Trophoblast cell (in vitro differentiated cells and primary cell): Measurements from ENCODE around the gene LRRFIP1.

Experiments
- DNase-seq, 2 donors: peaks; one replicate each; pipeline ENCODE4 v3.0.0-alpha.2; 2016
- H2AFZ ChIP-seq: 2 replicates; pipeline ENCODE4 v1.6.1; 2013; ENCODE audit warnings: low read length, moderate library complexity, mild to moderate bottlenecking; ENCODE audit not compliant: insufficient read depth, poor library complexity
- H2AK5ac ChIP-seq: 2 replicates; pipeline ENCODE4 v1.6.1; 2013; ENCODE audit warnings: mild to moderate bottlenecking, low read length
- H2BK120ac ChIP-seq: 2 replicates; pipeline ENCODE4 v1.6.1; 2013; ENCODE audit warnings: low read length, mild to moderate bottlenecking, moderate library complexity; ENCODE audit not compliant: insufficient read depth, poor library complexity
- H2BK12ac ChIP-seq: 2 replicates; pipeline ENCODE4 v1.6.1; 2013; ENCODE audit warnings: mild to moderate bottlenecking, low read length, moderate library complexity
- H2BK5ac ChIP-seq: 2 replicates; pipeline ENCODE4 v1.6.1; 2013; ENCODE audit warnings: low read length, low read depth, moderate library complexity, mild to moderate bottlenecking; ENCODE audit not compliant: poor library complexity
- H3K14ac ChIP-seq: 2 replicates; pipeline ENCODE4 v1.6.1; 2013; ENCODE audit warnings: mild to moderate bottlenecking, low read length
- H3K18ac ChIP-seq: 2 replicates; pipeline ENCODE4 v1.6.1; 2013; ENCODE audit warnings: mild to moderate bottlenecking, low read length
- H3K23ac ChIP-seq: 2 replicates; pipeline ENCODE4 v1.6.1; 2013; ENCODE audit warnings: low read length
- H3K27ac ChIP-seq: 2 replicates; pipeline ENCODE4 v1.5.1; 2013; ENCODE audit warnings: low read depth, mild to moderate bottlenecking, inconsistent platforms, low read length, moderate library complexity
- H3K27me3 ChIP-seq: 2 replicates; pipeline ENCODE4 v1.6.1; 2013; ENCODE audit warnings: inconsistent platforms, mild to moderate bottlenecking, low read length, moderate library complexity; ENCODE audit not compliant: insufficient read depth
- H3K36me3 ChIP-seq, 2 experiments: 1 replicate in 1 of 2; 2 replicates in 1 of 2; pipeline ENCODE4 v1.6.1; 2013; ENCODE audit warnings: low read length in 2 of 2, mild to moderate bottlenecking in 2 of 2, moderate library complexity in 1 of 2; ENCODE audit not compliant: insufficient read depth in 2 of 2, control insufficient read depth in 1 of 2
- H3K4ac ChIP-seq: 2 replicates; pipeline ENCODE4 v1.6.1; 2013; ENCODE audit warnings: low read depth, mild to moderate bottlenecking, low read length, moderate library complexity
- H3K4me1 ChIP-seq, 2 experiments: 1 replicate in 1 of 2; 2 replicates in 1 of 2; pipeline ENCODE4 v1.6.1; 2013; ENCODE audit warnings: low read length in 2 of 2, mild to moderate bottlenecking in 2 of 2, moderate library complexity in 1 of 2; ENCODE audit not compliant: insufficient read depth in 2 of 2, control insufficient read depth in 1 of 2
- H3K4me2 ChIP-seq: 2 replicates; pipeline ENCODE4 v1.6.1; 2013; ENCODE audit warnings: inconsistent platforms, mild to moderate bottlenecking, low read length, moderate library complexity
- H3K4me3 ChIP-seq: 2 replicates; pipeline ENCODE4 v1.5.1; 2013; ENCODE audit warnings: mild to moderate bottlenecking, low read depth, low read length, inconsistent platforms
- H3K79me1 ChIP-seq: one replicate; pipeline ENCODE4 v1.6.1; 2013; ENCODE audit warnings: low read length
- H3K79me2 ChIP-seq: 2 replicates; pipeline ENCODE4 v1.6.1; 2013; ENCODE audit warnings: low read length, mild to moderate bottlenecking; ENCODE audit not compliant: control insufficient read depth, insufficient read depth, poor library complexity
- H3K9ac ChIP-seq: 2 replicates; pipeline ENCODE4 v1.6.1; 2013; ENCODE audit warnings: mild to moderate bottlenecking, low read length
- H3K9me3 ChIP-seq: 2 replicates; pipeline ENCODE4 v1.6.1; 2013; ENCODE audit warnings: low read depth, mild to moderate bottlenecking, control low read depth, inconsistent platforms, low read length; ENCODE audit not compliant: insufficient read depth
- H4K12ac ChIP-seq: 2 replicates; pipeline ENCODE4 v1.6.1; 2013; ENCODE audit warnings: low read depth, mild to moderate bottlenecking, low read length, moderate library complexity
- H4K8ac ChIP-seq: 2 replicates; pipeline ENCODE4 v1.6.1; 2013; ENCODE audit warnings: low read depth, mild to moderate bottlenecking, low read length, moderate library complexity
- H4K91ac ChIP-seq: one replicate; pipeline ENCODE4 v1.6.1; 2013; ENCODE audit warnings: low read depth, mild to moderate bottlenecking, low read length, moderate library complexity
- WGBS: extraction: QIAGEN DNeasy Blood & Tissue Kit; methylation state at CpG from one replicate; pipeline ENCODE4 v1.1.7; 2013; ENCODE audit warnings: missing lambda C conversion rate; ENCODE audit not compliant: insufficient read length, insufficient coverage; ENCODE audit errors: extremely low coverage; 5-methylcytosine and 5-hydroxymethylcytosine counted together

LRRFIP1 gene

DNA sequence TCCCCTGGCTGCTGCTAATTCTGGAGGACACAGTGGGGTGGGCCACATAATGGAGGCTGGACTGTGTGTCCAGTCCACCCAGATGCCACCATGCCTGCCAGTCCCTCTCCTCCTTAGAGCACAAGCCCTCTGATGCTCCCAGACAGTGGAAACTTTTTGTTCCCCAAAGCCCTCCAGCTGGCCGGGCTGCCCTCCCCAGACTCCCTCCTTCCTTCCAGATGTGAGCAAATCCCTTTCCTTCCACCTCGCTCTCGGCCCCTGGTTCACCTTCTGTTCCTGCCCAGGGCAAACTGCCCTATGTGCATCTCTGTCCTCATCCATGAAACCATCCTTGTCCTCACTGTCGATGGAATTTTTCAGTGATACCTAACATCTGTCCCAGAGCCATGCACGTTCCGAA lies 33.9 kb downstream of the LRRFIP1 start:
- H3K4me3 ChIP-seq, result no peak overlapping the region
- WGBS, result no CpG with 5 or more reads among the region's 6 CpGs
- H2BK120ac ChIP-seq, result no peak overlapping the region
- H4K91ac ChIP-seq, result no peak overlapping the region
- H4K8ac ChIP-seq, result no peak overlapping the region
- no peak overlapping the region for H3K9ac ChIP-seq
- H3K9me3 ChIP-seq, result peaks cover 2% of the 10 kb centered on the region
- H3K27ac ChIP-seq, result no peak overlapping the region
- H3K18ac ChIP-seq, result no peak overlapping the region
- no peaks in the 10 kb centered on the region for H3K36me3 ChIP-seq
- H3K4ac ChIP-seq, result no peak overlapping the region
- H3K27me3 ChIP-seq, result no peaks in the 10 kb centered on the region
- H3K4me1 ChIP-seq, result peaks cover 6 to 15% of the 10 kb centered on the region in 2 experiments
- no peaks in the 10 kb centered on the region for H3K79me1 ChIP-seq
- H2BK5ac ChIP-seq, result no peak overlapping the region
- DNase-seq, result no peak
- no peak overlapping the region for H3K23ac ChIP-seq
- H2AFZ ChIP-seq, result no peak overlapping the region
- no peak overlapping the region for H3K14ac ChIP-seq
- no peaks in the 10 kb centered on the region for H3K79me2 ChIP-seq
- no peak overlapping the region for H2AK5ac ChIP-seq
- no peak overlapping the region for H4K12ac ChIP-seq
- no peak overlapping the region for H2BK12ac ChIP-seq
- no peak overlapping the region for H3K4me2 ChIP-seq

DNA sequence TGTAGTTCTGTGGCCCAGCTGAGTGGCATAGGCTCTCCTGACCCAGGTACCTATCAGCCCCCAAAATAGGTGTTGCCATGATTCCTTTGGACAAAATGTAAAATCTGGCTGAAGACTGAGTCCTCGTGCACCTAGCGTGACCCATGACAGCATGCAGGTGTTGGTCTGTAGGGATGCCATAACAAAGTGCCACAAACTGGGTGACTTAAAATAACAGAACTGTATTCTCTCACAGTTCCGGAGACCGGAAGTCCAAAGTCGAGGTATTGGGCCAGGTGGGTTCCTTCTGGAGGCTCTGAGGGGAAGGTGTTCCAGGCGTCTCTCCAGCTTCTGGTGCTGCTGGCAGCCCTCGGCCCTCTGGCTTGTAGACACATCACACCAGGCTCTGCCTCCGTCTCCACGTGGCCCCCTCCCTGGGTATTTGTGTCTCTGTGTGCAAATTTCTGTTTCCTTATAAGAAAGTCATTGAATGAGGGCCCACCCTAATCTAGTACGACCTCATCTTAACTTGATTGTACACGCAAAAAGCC lies 34.5 kb downstream of the LRRFIP1 start:
- no peak overlapping the region for H2AK5ac ChIP-seq
- no peaks in the 10 kb centered on the region for H3K27me3 ChIP-seq
- no peak overlapping the region for H2BK12ac ChIP-seq
- no peak for DNase-seq
- H3K14ac ChIP-seq, result no peak overlapping the region
- H4K91ac ChIP-seq, result no peak overlapping the region
- H2AFZ ChIP-seq, result no peak overlapping the region
- peaks cover 6 to 15% of the 10 kb centered on the region in 2 experiments for H3K4me1 ChIP-seq
- H2BK120ac ChIP-seq, result no peak overlapping the region
- no peaks in the 10 kb centered on the region for H3K36me3 ChIP-seq
- H4K8ac ChIP-seq, result no peak overlapping the region
- H3K4ac ChIP-seq, result no peak overlapping the region
- no peaks in the 10 kb centered on the region for H3K79me1 ChIP-seq
- H2BK5ac ChIP-seq, result no peak overlapping the region
- H3K79me2 ChIP-seq, result no peaks in the 10 kb centered on the region
- H4K12ac ChIP-seq, result no peak overlapping the region
- H3K18ac ChIP-seq, result no peak overlapping the region
- no peak overlapping the region for H3K9ac ChIP-seq
- peaks cover 2% of the 10 kb centered on the region for H3K9me3 ChIP-seq
- H3K4me2 ChIP-seq, result no peak overlapping the region
- no peak overlapping the region for H3K27ac ChIP-seq
- no peak overlapping the region for H3K4me3 ChIP-seq
- H3K23ac ChIP-seq, result no peak overlapping the region
- WGBS, result no CpG with 5 or more reads among the region's 11 CpGs

DNA sequence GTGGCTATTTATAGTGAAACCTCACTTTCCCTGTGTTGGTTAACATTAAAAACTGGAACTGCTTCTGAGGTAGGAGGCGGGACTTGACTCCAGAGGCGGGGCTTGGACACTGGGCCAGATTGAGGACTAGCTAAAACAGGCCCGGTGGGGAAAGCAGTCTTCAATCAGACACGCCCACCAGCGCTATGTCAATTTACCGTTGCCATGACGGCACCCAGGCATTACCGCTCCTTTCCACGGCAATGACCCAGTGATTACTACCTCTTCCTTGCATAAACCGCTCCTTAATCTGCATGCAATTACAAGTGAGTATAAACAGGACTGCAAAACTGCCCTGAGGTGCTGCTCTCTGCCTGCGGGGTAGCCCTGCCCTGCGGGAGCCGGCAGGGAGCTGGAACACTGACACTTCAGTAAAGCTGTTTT lies 35.3 kb downstream of the LRRFIP1 start:
- Histone ChIP-seq H3K23ac (no peak overlapping the region), H3K36me3 (no peaks in the 10 kb centered on the region), H4K12ac (no peak overlapping the region), H3K4me1 (peaks cover 6 to 15% of the 10 kb centered on the region in 2 experiments), H3K79me1 (no peaks in the 10 kb centered on the region), H3K4ac (no peak overlapping the region), H3K18ac (no peak overlapping the region), H4K8ac (no peak overlapping the region), H2AK5ac (no peak overlapping the region), H3K14ac (no peak overlapping the region), H3K4me2 (peak overlapping the region; percentile 11), H3K4me3 (no peak overlapping the region), H3K9ac (no peak overlapping the region), H3K27me3 (no peaks in the 10 kb centered on the region), H2AFZ (no peak overlapping the region), H2BK120ac (no peak overlapping the region), H2BK12ac (no peak overlapping the region), H3K79me2 (no peaks in the 10 kb centered on the region), H2BK5ac (no peak overlapping the region), H3K27ac (no peak overlapping the region), H4K91ac (no peak overlapping the region), H3K9me3 (peaks cover 2% of the 10 kb centered on the region)
- no CpG with 5 or more reads among the region's 13 CpGs for WGBS
- DNase-seq, result peak; percentile 83 to 88

DNA sequence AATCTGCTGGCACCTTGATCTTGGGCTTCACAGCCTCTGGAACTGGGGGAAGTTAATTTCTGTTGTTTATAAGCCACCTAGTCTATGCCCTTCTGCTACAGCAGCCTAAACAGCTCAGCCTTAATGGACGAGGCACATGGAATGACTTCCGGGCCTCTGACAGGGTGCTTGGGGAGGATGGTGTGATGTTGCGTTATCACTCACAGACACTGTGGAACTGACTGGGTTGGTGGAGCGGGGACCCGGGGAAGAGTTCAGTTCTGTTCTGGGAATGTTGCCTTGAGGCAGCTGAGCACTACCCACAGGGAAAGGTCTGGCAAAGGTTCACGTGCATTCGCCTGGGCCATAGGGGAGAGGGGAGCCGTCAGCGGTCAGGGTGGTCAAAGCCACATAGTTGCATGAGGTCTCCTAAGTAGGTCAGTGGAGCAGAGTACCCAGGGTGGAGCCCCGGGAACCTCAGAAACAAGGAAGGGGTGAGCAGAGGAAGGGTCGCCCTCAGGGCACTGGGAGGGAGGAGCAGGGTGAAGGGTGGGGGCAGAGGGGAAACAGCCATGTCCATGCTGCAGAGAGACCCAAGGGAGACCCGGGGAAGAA lies 36.2 kb downstream of the LRRFIP1 start:
- no peak overlapping the region for H2BK12ac ChIP-seq
- H3K9me3 ChIP-seq, result peaks cover 2% of the 10 kb centered on the region
- no peak overlapping the region for H3K27ac ChIP-seq
- H2BK5ac ChIP-seq, result no peak overlapping the region
- H3K27me3 ChIP-seq, result no peaks in the 10 kb centered on the region
- H3K4me1 ChIP-seq, result peaks cover 6 to 15% of the 10 kb centered on the region in 2 experiments
- no peak overlapping the region for H4K91ac ChIP-seq
- no peaks in the 10 kb centered on the region for H3K36me3 ChIP-seq
- no peak overlapping the region for H3K18ac ChIP-seq
- no peak overlapping the region for H3K14ac ChIP-seq
- no peak overlapping the region for H4K12ac ChIP-seq
- H3K23ac ChIP-seq, result no peak overlapping the region
- WGBS, result no CpG with 5 or more reads among the region's 12 CpGs
- H2AK5ac ChIP-seq, result no peak overlapping the region
- H3K79me1 ChIP-seq, result no peaks in the 10 kb centered on the region
- H3K4me3 ChIP-seq, result no peak overlapping the region
- peak; percentile 60 to 73 for DNase-seq
- no peak overlapping the region for H2AFZ ChIP-seq
- no peak overlapping the region for H3K4ac ChIP-seq
- no peak overlapping the region for H3K9ac ChIP-seq
- no peak overlapping the region for H3K4me2 ChIP-seq
- no peaks in the 10 kb centered on the region for H3K79me2 ChIP-seq
- H2BK120ac ChIP-seq, result no peak overlapping the region
- H4K8ac ChIP-seq, result no peak overlapping the region
